HL-60/S4 treated with retinoic acid at 250 ng/mL for 4 days and 3 days (cell line): Measurements from ENCODE around the gene EBF3.

Source experiments
- in situ Hi-C: fragments of 300-500 bp; cut with MboI; formaldehyde crosslinking; loops from 2 replicates; pipeline ENCODE4 v1.7.0; 2022; ENCODE audit warnings: low sequenced_read_pairs

The EBF3 gene

DNA sequence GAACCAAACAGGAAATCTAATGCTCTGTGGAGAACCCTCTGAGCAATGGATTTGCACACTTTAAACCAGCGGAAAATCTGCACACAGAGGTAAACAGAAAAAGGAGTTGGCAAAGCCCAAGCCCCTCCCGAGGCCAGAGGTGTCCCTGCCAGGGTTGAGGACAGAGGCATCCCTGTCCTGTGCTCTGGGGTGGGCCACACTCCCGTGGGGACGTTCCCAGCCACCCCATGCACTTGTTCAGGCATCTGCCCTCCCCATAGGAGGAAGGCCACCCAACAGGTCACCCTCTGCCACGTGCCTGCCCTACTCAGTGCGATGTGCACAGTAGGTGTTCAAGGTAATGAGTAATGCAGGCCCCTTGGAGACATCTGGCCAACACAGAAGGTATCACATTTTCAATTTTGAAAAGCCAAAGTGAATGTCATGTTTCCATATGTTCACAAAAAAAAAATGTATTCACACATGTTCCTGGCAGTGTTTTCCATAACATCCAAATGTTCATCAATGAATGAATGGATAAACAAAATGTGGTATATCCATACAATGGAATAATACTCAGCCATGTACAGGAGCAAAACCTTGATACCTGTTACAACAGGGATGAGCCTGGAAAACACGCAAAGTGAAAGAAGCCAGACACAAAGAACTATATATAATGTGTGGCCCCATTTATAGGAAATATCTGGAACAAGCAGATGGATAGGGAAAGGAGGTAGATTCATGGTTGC is 108.1 kb downstream of the EBF3 start:
- in situ Hi-C loops = no loop called here

DNA sequence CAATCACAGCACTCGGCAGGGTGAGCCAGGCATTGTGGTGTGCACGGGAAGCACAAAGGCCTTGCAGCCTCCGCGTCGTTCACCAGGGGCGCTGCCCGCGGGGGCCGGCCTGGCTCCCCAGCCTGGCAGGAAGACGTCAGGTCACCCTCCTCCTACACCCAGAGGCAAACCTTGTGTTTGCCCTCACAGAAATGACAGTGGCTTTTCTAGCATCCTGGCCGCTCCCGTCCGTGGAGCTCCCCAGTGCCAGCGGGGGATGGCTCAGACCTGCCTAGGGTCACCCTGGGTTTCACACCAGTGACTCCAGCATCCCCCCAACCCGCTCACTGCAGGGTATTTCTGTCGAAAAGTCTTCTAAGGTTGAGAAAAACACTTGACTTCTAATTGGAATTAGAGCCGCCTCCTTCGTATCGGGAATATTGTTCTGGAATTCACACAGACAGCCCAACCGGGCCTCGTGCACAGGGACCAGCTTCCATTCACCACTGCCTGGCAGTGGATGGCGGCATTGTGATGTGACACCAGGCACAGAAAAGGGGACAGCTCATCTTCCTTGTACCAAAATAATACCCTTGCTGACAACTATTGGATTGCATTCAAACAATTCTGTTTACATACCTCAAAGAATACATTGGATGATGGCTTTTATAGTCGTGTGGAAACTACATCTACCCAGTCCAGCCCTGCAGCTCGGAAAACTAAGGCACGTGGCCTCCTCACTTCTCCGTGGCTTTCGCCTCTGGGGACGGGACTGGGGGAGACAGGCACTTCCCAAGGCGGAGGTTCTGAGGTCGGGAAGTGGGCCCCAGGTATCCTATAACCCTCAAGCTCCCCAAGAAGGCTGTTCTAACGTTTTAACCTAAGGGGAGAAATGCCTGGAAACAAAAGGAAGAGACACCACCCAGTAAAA is 109.0 kb downstream of the EBF3 start:
- in situ Hi-C loops = no loop called here

DNA sequence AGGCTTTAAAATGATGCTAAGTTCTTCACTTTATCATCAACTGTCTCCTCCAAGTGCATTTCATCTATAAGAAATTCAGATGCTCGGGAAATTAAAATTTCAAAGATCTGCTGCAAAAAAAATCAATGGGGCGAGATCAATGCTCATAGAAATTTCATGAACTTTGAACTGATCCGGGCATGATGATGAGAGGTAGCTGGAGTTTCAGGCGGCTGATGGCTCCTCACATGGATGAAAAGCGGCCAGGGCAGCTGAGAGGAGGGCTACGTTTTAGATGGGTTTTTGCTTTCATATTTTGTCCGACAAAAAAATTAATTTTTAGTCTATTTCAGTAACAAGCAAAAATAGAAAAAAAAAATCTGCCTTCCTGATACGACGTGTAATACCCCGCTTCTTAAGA is 109.9 kb downstream of the EBF3 start:
- in situ Hi-C loops = no loop called here

DNA sequence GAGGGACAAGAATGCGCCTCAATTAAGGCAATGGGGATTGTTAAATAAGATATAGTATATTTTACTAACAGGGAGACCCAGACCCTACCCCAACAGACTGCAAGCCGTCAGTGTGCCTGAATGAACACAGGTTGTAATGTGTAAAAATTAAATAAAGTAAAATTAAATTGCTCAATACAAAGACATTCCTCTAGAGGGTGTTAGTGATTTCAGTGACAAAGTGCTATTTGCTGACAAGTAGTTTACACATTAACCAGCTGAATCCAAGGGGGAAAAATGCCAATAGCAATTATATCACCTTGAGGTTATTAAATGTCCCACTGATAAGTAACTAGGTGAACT is 110.5 kb downstream of the EBF3 start:
- in situ Hi-C loops = no loop called here

DNA sequence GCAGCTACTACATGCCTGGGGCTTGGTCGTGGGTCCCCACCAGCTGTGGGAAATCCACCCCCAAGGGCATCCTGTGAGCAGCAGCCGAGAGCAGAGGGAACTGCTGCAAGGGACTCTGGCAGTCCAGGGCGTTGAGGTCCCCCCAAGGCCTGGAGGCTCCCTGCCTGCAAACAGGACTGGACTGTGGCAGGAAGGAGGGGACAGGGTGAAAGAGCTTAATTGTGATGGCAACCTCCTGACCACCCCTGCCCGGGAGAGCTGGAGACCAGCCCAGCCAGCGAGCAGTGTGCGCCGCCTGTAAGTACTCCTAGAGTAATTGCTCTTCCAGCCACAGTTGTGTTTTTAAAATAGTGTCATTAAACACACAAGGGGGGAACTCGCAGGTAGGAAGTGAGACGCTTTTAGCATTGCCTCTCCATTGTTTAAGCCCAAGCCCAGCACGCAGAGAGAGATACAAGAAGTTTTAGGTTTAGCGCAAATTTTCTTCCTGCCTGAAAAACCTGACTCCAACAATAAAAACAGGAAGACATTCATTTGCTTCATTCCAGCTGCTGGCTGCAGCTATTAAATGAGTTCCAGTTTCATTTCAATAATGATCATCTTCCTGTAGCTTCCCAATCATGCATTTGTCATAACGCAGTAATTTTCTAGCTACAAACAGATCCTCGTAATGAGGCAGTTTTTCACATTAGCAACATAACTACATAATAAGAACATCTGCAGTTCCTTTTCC is 111.1 kb downstream of the EBF3 start:
- in situ Hi-C loops = no loop called here

DNA sequence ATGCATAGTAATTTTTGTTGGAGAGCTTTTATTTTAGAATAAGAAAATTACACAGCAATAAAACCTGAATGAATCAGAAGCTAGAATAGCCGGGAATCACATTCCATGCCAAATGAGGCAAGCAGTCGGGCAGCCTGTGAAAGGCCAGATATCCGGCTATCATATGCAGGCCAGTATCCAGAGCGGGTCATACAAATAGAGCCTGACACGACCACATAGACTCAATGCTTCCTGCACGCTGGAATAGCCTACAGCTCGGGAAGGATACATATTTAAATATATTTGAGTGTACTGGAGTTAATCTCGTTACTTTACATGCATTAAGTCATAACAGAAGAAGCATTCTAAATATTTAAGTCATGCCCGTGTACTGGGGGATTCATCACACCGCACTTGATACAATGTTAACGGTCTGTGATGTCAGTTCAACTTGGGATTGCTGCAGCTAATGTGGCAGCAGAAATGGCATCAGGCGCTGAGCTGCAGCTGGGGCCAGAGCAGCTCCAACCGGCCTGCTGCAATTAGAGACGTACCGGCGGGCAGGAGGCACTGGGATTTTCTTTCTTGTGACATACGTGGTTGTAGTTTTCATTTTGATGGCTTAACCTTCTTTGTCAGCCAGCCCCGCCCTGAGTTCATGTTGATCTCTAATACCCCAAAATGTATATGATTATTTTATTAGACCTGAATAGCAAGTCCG is 112.0 kb downstream of the EBF3 start:
- in situ Hi-C loops = no loop called here

DNA sequence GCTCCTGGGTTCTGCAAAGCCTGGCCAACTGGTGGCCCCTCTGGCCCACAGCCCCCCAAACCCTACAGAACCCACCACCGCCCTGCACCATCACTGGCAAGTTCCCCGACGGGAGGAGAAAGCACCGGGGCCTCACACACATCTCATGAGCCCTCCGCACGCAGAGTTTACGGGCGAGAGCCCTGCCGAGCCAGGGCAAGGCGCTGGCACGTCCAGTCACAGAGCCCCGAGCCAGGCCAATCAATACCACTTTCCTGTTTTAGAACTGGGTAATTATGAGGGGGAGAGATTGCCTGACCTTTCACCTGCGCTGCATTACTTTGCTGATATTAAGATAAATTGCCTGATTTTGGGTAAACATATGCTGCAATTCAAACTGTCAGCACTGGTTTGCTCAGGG is 113.3 kb downstream of the EBF3 start:
- in situ Hi-C loops = no loop called here

DNA sequence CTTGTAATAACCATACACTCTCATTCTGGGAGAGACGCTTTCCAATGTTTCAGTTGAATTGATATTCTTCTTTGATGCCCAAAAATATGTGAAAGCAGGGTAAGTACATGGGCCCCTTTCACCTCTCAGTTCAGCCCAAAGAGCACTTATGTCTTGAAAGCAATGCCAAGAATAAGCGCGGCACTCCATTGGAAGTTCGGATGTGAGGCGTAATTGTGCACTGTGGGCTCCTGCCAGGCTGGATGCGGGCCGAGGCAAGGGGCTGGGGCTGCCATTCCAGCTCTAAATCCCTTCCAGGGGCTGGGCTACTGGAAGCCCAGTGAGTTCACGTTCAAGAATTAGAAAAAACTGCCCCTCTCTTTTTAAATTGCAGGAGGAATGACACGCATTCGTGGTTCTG is 113.8 kb downstream of the EBF3 start:
- in situ Hi-C loops = no loop called here

DNA sequence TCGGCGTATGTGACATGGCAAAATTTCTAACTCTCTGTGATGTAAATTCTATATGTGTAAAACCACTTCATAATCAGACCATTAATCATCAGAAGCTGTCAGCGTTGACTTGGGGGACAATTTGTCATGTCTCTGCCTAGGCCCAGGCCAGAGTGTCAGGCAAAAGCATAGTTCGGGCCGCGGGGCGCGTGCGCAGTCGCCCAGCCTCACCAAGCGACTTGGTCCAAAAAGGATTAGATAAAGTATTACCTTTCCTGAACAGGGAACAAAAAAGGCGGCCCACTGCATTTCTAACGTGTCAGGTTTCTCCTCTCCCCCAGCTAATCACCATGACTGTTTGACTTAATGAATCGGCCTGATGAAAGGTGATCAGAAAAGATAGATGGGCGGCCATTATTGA is 114.2 kb downstream of the EBF3 start:
- in situ Hi-C loops = no loop called here

DNA sequence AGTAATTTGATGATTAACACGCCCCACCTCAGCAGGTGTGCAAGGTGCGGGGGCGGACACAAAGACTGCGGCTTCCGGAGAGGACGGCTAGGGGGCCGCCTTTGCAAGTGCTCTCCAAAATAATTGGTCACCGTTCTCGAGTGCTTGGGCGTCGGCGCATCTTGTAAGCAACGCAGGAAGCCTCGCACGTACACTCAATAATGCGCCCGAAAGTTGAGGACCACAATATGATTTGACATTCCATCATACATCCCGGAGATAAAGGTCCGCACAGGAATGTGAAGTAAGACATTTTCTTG is 114.7 kb downstream of the EBF3 start:
- in situ Hi-C loops = no loop called here

DNA sequence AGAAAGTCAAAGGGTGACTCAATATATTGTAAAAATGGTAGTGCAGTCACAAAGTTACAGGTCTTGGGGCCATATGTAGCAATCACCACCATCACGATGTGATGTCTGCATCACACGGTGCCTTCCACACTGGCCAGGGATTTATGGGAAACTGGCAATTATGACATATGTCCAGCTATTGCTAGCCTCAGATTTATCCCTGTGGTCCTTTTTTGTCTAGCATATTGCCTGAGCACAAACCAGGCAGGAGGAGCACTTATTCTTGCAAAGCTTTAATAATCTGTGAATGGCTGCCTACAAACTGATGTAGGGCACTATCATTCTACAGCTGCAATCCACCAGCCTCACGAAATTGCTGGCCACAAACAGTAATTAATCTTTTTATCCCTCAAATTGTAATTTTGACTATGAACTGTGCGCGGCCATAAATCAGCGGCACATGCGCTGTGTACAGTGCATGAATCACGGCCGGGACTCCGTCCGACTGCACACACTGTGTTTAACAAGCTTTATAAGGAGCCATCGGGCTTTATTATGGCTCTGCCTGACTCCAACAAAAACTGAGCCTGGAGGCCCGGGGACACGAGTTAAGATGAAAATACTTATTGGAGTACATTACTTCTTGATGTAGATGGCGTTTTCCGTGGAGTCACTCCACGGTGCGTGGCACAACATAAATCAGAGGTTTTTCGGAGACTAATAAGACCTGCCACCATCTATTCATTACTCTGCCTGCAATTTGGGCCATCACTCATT is 115.2 kb downstream of the EBF3 start:
- in situ Hi-C loops = no loop called here

DNA sequence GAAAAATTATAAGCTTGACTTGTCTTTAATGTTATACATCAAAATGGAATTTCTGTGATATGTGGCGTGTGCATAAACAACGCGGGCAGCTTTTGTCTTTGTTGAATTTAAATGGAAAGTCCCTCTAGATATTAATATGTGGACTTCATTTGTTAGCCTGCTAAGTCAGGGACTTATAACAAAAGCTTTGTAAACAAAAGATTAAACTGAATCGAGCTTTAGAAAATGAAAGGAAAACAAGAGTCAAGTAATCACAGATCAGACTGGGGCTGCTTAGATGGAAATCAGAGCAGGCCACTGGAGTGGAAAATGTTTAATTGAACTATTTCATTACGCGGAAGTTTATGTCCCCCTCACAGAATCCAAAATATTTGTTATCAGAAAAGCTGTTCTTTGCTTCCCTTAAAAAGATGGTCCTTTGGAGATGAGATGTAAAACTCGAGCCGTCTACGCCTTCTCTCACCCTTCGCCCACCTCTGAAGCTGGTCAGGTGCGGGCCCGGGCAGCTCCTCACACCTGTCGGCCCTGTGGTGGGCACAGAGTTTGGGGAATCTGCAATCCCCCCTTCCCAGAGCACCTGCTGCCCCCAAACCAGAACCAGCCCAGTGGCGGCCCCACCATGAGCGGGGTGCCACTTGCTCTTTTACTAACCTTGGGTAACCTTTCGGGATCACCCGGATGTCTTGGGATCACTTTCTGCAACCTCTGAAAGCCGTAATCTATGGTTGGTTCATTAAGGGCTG is 116.2 kb downstream of the EBF3 start:
- in situ Hi-C loops = no loop called here

DNA sequence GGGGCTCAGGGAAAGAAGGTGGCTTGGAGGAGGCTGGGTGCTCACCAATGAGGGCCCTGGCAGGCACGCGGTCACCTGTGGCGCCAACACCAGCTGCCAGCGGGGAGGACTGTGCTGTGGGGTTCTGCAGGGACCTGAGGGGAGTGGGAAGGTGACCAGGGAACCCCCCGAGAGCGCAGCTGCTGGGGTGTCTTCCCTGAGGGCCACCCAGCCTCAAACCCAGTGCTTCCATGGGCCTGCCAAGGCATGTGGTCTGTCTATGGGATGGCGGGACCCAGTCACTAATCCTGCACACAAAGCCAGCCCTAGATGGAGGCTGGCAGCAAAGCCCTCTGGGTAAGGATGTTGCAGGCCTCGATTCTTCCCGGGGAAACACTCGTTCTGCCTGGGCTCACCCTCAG is 117.1 kb downstream of the EBF3 start:
- in situ Hi-C loops = no loop called here

DNA sequence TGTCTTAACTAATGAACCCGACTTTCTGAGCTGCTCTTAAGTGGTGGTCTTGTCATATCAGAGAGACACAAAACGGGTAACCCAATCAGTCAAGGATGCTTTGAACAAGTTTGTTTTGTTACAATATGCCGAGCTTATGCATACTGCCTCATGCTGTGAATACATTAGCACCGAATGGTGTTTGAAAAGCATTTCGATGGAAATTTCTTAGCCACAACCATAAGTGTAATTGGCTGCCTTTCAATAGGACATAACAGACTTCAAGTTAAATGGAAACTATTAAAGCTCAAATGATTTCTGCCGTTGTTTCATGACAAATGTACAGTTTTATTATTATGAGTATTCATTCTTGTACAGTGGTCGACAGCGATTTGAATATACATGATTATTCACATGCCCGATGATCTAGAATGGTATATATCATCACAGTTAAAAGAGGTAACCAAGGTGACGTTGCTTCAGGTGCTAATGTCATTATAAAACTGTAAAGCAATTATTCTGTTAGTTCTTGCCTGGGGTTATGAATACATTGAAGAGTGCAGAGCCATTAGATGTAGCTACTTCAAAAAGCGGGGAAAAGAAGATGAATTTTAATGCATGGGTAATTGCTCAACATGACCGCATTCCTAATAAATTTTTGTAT is 118.8 kb downstream of the EBF3 start:
- in situ Hi-C loops = no loop called here

DNA sequence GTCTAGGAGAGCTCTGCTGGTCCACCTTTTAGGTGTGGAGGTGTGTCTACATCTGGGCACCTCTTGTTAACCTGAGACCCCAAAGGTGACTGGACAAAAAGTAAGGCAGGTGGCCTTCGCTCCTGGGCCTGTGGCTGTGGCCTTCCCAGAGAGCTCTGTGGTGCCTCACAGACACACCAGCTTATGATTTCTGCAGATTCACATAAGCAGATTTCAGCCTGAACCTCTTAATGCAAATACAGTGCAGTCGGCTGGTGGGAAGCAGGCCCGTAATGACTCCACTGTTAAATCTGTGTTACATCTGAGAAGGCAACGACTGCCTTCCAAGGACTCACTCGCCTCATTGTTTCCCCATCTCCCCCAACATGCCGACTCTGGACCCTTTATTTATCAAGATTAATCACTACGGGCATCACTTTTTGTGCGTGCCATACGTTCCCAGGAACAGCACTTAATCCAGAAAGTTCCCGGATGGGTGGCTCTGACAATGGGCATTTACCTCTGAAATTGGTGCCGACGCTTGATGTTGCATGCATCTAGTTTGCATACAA is 119.8 kb downstream of the EBF3 start:
- in situ Hi-C loops = no loop called here

DNA sequence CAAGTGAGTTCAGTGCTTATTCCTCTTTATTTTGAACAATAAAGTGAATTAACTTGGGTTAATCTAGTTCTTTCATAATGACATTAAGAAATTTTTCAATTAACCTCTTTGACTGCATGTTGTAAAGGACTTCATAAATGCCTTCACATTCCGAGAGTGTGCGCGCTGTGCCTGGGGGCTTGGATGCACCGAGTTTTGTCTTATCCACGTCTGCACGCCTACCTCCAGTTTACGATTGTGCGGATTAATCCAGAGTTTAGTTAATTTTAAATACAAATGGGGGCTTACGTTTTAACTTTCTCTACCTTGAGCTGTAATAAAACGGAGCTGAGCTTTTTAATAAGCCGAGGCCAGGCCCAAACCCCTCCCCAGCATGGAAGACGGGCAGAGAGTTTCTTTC is 120.4 kb downstream of the EBF3 start:
- in situ Hi-C loops = no loop called here

DNA sequence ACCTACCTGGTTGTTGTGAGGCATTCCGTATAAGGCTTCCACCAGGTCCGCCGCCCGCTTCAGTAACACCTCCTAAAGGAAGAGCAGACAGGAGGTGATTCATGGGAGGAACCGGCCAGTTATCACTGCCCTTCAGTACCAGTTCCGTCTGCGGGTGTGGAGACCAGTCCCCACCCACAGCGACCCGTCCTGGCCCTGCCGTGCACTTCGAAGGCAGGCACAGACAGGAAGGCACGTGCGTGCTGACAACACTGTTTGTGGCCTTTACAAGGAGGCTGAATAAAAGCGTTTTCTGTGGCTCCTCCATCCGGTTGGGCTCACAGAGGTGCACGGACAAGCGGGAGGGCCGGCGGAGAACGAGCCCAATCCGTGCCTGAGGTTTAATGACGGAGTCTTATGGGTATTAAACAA is 120.9 kb downstream of the EBF3 start:
- in situ Hi-C loops = no loop called here

DNA sequence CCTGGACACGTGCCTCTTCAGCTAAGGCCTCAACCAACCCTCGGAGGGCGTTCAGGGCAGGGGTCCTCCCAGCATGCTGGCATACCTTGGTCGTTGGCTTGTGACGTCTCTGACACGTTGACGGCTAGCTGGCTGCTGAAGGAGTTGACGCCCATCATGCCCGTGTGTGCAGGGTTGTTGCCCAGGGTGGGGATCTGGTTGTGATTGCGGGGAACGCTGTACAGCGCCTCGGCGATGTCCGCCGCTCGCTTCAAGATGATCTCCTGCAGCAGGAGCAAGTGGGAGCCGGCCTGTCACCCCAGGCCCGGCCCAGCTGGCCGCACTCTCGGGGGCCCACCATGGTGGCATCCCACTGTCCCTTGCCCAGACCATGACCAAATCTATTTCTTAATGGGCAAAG is 122.0 kb downstream of the EBF3 start:
- in situ Hi-C loops = no loop called here

DNA sequence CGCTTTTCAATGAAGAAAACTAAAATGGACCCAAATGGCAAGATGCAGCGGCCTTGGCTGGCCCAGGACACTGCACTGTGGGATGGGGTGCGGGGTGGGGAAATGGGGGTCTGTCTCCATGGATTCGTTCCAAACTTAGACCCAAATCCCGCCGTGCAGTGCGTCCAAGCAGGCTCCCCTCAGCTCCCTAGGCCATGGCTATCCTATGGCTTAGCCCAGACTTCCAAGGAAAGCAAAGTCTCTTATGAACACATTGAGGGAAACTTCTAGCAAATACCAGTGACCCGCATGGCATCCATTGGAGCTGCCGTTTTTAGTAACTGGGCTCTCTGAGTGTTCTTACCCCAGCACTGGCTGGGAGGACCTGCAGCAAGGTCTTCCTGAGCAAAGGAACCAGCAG is 122.5 kb downstream of the EBF3 start:
- in situ Hi-C loops = no loop called here
